Activated CD4-positive, alpha-beta memory T cell treated with anti-CD3 and anti-CD28 coated beads, Interleukin-2, amount 10 ng/mL, durations not matched to agents 7 days and 5 days (primary cell): Measurements from ENCODE around the gene CSMD2. TPM values are rescaled to one million over a fixed set of nuclear protein-coding genes. Genes with fewer than 3 reads are reported as not detected.
"Not testable (repeated sequence)": the region's sequence is repeated elsewhere in the genome, so short reads cannot be mapped to it uniquely, and the experiment has no call there.

Source experiments
- CTCF ChIA-PET: fragments of 350-600 bp; sonication (Branson Sonifier 250); formaldehyde crosslinking; loops from one replicate; lab custom pipeline; 2021; ENCODE audit warnings: antibody characterized with exemption, inconsistent platforms; lab: Charles Lee
- POLR2A ChIA-PET: fragments of 350-600 bp; sonication (Branson Sonifier 250); formaldehyde crosslinking; loops from one replicate; lab custom pipeline; 2021; ENCODE audit warnings: antibody characterized with exemption; lab: Charles Lee
- DNase-seq: peaks from one replicate; pipeline ENCODE4 v3.0.0-alpha.2; 2020
- H3K27ac Mint-ChIP-seq: one replicate; pipeline ENCODE4 v1.8.0; 2021; ENCODE audit warnings: mild to moderate bottlenecking, mixed read lengths
- H3K27me3 Mint-ChIP-seq: one replicate; pipeline ENCODE4 v1.8.0; 2021; ENCODE audit warnings: mixed read lengths
- H3K36me3 Mint-ChIP-seq: one replicate; pipeline ENCODE4 v1.8.0; 2021; ENCODE audit warnings: low read depth, mixed read lengths
- H3K4me1 Mint-ChIP-seq: one replicate; pipeline ENCODE4 v1.8.0; 2021; ENCODE audit warnings: mixed read lengths
- H3K4me3 Mint-ChIP-seq: one replicate; pipeline ENCODE4 v1.8.0; 2021; ENCODE audit warnings: mild to moderate bottlenecking, mixed read lengths
- H3K9me3 Mint-ChIP-seq: one replicate; pipeline ENCODE4 v1.8.0; 2021; ENCODE audit warnings: mixed read lengths
- total RNA-seq, 2 experiments: library from RNA; stranded (reverse); gene quantifications; one replicate each; pipeline ENCODE4 v1.2.3, GENCODE V29; 2021

Gene CSMD2
- total RNA-seq, 2 experiments from 2014 or later: not detected

DNA sequence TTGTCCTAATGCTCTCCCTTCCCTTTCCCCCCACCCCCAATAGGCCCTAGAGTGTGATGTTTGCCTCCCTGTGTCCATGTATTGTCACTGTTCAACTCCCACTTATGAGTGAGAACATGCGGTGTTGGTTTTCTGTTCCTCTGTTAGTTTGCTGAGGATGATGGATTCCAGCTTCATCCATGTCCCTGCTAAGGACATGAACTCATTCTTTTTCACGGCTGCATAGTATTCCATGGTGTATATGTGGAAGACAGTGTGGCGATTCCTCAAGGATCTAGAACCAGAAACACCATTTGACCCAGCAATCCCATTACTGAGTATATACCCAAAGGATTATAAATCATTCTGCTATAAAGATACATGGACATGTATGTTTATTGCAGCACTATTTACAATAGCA lies 148.7 kb downstream of the CSMD2 start:
- DNase-seq, H3K36me3 Mint-ChIP-seq, H3K27me3 Mint-ChIP-seq, H3K9me3 Mint-ChIP-seq, H3K27ac Mint-ChIP-seq, POLR2A ChIA-PET, H3K4me3 Mint-ChIP-seq, CTCF ChIA-PET, H3K4me1 Mint-ChIP-seq: not testable (repeated sequence)

DNA sequence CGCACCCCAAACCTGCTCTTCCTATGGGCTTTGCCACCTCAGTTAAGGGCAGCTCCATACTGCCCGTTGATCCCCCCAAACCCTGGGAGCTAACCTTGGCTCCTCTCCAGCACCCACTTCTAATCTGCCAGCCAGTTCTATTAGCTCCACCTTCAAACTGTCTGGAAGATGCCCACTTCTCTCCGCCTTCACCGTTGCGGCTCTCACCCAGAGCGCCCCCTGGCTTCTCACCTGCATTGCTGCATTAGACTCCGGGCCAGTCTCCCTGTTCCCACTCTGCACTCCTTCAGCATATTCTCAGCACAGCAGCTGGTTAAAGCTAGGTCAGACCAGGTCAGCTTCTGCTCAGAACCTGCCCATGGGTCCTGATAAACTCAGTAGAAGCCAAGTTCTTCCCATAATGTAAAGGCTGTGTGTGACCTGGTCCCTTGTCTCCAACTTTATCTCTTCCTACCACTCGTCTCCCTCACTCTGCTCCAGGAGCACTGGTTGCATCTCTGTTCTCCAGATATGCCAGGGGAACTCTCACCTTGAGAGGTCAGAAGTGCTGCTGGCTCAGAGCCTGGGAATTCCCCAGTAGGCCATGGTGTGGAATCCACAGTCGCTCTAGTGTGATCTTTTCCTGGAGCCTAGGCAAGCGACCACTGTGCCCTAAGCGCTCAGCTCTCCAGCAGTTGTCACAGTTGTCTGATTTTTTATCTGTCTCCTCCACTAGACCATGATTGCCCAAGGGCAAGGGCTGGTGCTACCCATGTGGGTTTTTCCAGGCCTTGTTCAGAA lies 150.9 kb downstream of the CSMD2 start:
- ChIA-PET POLR2A (no interaction called here), CTCF (interaction anchor here (0.8 to 1.6 kb wide), 4 partner anchors 12 to 381 kb away, joined by 3 read pairs; no protein-coding TSS in a partner anchor)
- Mint-ChIP-seq H3K36me3 (no peaks in the 10 kb centered on the region), H3K4me3 (no peak overlapping the region), H3K27ac (no peak overlapping the region), H3K4me1 (no peaks in the 10 kb centered on the region), H3K27me3 (no peaks in the 10 kb centered on the region), H3K9me3 (no peaks in the 10 kb centered on the region)
- peak; percentile 17 for DNase-seq

- H3K4me3 Mint-ChIP-seq: no peak overlapping the region
- H3K4me1 Mint-ChIP-seq: no peaks in the 10 kb centered on the region
- ChIA-PET POLR2A (no interaction called here), CTCF (interaction anchor here (0.8 to 1.6 kb wide), 3 partner anchors 11 to 277 kb away, joined by 3 read pairs; no protein-coding TSS in a partner anchor)
- DNase-seq: no peak
- no peaks in the 10 kb centered on the region for H3K27me3 Mint-ChIP-seq
- no peak overlapping the region for H3K27ac Mint-ChIP-seq
- no peaks in the 10 kb centered on the region for H3K36me3 Mint-ChIP-seq
- no peaks in the 10 kb centered on the region for H3K9me3 Mint-ChIP-seq
Observed at GRCh38 chr1:34013136-34013535, 151.9 kb downstream of the CSMD2 start.

- H3K27ac Mint-ChIP-seq: no peak overlapping the region
- no peaks in the 10 kb centered on the region for H3K27me3 Mint-ChIP-seq
- DNase-seq: no peak
- ChIA-PET POLR2A (no interaction called here), CTCF (no interaction called here)
- no peaks in the 10 kb centered on the region for H3K4me1 Mint-ChIP-seq
- H3K4me3 Mint-ChIP-seq: no peak overlapping the region
- no peaks in the 10 kb centered on the region for H3K9me3 Mint-ChIP-seq
- no peaks in the 10 kb centered on the region for H3K36me3 Mint-ChIP-seq
Observed at GRCh38 chr1:34009340-34009985, 155.6 kb downstream of the CSMD2 start.

GRCh38 chr1:34007760-34008159 lies 157.3 kb downstream of the CSMD2 start:
- H3K4me3 Mint-ChIP-seq: no peak overlapping the region
- H3K9me3 Mint-ChIP-seq: no peaks in the 10 kb centered on the region
- ChIA-PET CTCF (no interaction called here), POLR2A (no interaction called here)
- no peaks in the 10 kb centered on the region for H3K36me3 Mint-ChIP-seq
- no peaks in the 10 kb centered on the region for H3K4me1 Mint-ChIP-seq
- DNase-seq: no peak
- H3K27me3 Mint-ChIP-seq: no peaks in the 10 kb centered on the region
- no peak overlapping the region for H3K27ac Mint-ChIP-seq

- H3K4me3 Mint-ChIP-seq: no peak overlapping the region
Observed at GRCh38 chr1:34005309-34005708, 159.7 kb downstream of the CSMD2 start.

GRCh38 chr1:34002810-34003209 lies 162.2 kb downstream of the CSMD2 start:
- ChIA-PET CTCF (no interaction called here), POLR2A (no interaction called here)
- DNase-seq: no peak
- no peak overlapping the region for H3K27ac Mint-ChIP-seq
- peaks cover 4% of the 10 kb centered on the region for H3K27me3 Mint-ChIP-seq
- H3K4me3 Mint-ChIP-seq: no peak overlapping the region
- H3K4me1 Mint-ChIP-seq: no peaks in the 10 kb centered on the region
- no peaks in the 10 kb centered on the region for H3K36me3 Mint-ChIP-seq
- H3K9me3 Mint-ChIP-seq: no peaks in the 10 kb centered on the region

More at GRCh38 chr1:34005309-34005708, 159.7 kb downstream of the CSMD2 start:
- H3K27me3 Mint-ChIP-seq: peaks cover 4% of the 10 kb centered on the region
- ChIA-PET CTCF (no interaction called here), POLR2A (no interaction called here)
- DNase-seq: no peak
- no peaks in the 10 kb centered on the region for H3K4me1 Mint-ChIP-seq
- H3K36me3 Mint-ChIP-seq: no peaks in the 10 kb centered on the region
- no peak overlapping the region for H3K27ac Mint-ChIP-seq
- H3K9me3 Mint-ChIP-seq: no peaks in the 10 kb centered on the region

DNA sequence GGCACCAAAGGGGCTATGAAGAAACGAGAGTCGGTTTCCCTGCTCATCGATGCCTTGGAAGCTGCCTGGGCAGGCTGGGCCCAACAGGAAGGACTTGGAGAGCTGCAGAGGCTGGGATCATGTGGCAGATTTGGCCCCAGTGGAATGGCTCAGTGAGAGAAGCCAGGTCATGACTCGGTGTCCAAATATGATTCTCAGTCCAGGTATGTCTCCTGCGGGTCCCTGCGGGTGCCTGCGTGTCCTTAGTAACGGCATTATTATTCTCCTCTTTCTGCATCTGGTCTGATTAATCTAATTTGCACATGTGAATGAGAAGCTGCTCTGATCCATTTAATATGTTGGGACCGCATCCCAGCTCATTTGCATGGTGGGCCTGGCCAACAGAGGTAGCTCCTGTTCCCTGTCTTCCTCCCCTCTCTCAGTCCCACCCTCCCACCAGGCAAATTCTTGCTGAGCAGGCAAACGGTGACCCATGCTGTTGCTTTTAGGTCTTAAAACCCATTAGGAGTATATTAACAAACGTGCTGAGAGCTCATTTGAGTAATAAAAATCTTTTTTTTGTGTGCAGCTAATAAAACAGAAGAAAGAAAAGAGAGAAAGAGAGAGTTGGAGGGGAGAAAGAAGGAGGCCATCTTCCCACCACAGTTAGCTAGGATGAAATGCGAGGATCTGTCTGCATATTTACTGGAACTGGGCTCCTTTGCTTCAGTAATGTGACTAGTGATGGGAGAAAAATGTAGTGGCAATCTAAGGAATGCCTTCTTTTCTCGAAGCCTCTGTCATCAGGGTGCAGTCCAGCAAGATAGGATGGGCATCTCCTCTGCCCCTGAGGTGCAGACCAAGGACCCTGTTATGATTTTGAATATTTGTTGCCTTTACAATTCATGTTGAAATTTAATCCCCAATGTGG lies 167.6 kb downstream of the CSMD2 start:
- Mint-ChIP-seq H3K36me3 (no peaks in the 10 kb centered on the region), H3K27me3 (peaks cover 4% of the 10 kb centered on the region), H3K27ac (no peak overlapping the region), H3K4me1 (no peaks in the 10 kb centered on the region), H3K4me3 (no peak overlapping the region), H3K9me3 (no peaks in the 10 kb centered on the region)
- DNase-seq: no peak
- POLR2A ChIA-PET: no interaction called here
- CTCF ChIA-PET: no interaction called here

- ChIA-PET POLR2A (no interaction called here), CTCF (interaction anchor here (1.1 kb wide), 1 partner anchor 17 kb away, joined by 3 read pairs; no protein-coding TSS in a partner anchor)
- H3K9me3 Mint-ChIP-seq: no peaks in the 10 kb centered on the region
- H3K4me3 Mint-ChIP-seq: no peak overlapping the region
- no peaks in the 10 kb centered on the region for H3K4me1 Mint-ChIP-seq
- no peak overlapping the region for H3K27ac Mint-ChIP-seq
- no peak for DNase-seq
- peaks cover 4% of the 10 kb centered on the region for H3K27me3 Mint-ChIP-seq
- no peaks in the 10 kb centered on the region for H3K36me3 Mint-ChIP-seq
Observed at GRCh38 chr1:33996281-33996680, 168.7 kb downstream of the CSMD2 start.

DNA sequence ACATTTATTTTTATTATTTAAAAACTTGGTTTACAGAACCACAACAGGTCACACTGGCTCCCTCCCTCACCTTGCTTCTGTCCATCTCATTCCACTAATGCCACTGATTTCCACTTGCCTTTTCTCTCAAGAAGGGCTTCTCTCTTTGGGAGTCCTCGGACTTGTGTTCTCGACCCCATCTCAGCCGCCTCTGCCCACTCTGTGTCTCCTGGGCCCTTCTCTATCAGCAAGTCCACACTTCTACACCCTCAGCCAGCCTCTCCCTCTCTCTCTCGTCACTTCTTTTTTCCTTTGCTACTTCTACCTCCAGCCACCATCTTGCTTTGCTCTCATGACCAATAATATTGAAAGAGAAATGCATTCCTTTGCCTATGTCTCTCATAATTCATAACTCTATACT lies 171.7 kb downstream of the CSMD2 start:
- H3K4me3 Mint-ChIP-seq: no peak overlapping the region
- H3K27ac Mint-ChIP-seq: no peak overlapping the region
- DNase-seq: no peak
- POLR2A ChIA-PET: no interaction called here
- no peaks in the 10 kb centered on the region for H3K27me3 Mint-ChIP-seq
- H3K4me1 Mint-ChIP-seq: no peaks in the 10 kb centered on the region
- no peaks in the 10 kb centered on the region for H3K9me3 Mint-ChIP-seq
- CTCF ChIA-PET: no interaction called here
- no peaks in the 10 kb centered on the region for H3K36me3 Mint-ChIP-seq

GRCh38 chr1:33990281-33990680 lies 174.7 kb downstream of the CSMD2 start:
- Mint-ChIP-seq H3K4me1 (no peaks in the 10 kb centered on the region), H3K27ac (no peak overlapping the region), H3K36me3 (no peaks in the 10 kb centered on the region), H3K27me3 (peaks cover 3% of the 10 kb centered on the region), H3K9me3 (no peaks in the 10 kb centered on the region), H3K4me3 (no peak overlapping the region)
- DNase-seq: no peak
- CTCF ChIA-PET: no interaction called here
- POLR2A ChIA-PET: no interaction called here

- no peaks in the 10 kb centered on the region for H3K36me3 Mint-ChIP-seq
- DNase-seq: no peak
- H3K4me1 Mint-ChIP-seq: no peaks in the 10 kb centered on the region
- H3K27me3 Mint-ChIP-seq: peaks cover 3% of the 10 kb centered on the region
- H3K4me3 Mint-ChIP-seq: no peak overlapping the region
- ChIA-PET CTCF (no interaction called here), POLR2A (no interaction called here)
- no peak overlapping the region for H3K27ac Mint-ChIP-seq
- no peaks in the 10 kb centered on the region for H3K9me3 Mint-ChIP-seq
Observed at GRCh38 chr1:33988161-33988560, 176.9 kb downstream of the CSMD2 start.
